ENCODE data around the gene CBR3.
A peak's percentile ranks its signal among the peaks of the same experiment; 100 is the strongest.
"Not testable (repeated sequence)": the region's sequence is repeated elsewhere in the genome, so short reads cannot be mapped to it uniquely, and the experiment has no call there.

The CBR3 gene

DNA sequence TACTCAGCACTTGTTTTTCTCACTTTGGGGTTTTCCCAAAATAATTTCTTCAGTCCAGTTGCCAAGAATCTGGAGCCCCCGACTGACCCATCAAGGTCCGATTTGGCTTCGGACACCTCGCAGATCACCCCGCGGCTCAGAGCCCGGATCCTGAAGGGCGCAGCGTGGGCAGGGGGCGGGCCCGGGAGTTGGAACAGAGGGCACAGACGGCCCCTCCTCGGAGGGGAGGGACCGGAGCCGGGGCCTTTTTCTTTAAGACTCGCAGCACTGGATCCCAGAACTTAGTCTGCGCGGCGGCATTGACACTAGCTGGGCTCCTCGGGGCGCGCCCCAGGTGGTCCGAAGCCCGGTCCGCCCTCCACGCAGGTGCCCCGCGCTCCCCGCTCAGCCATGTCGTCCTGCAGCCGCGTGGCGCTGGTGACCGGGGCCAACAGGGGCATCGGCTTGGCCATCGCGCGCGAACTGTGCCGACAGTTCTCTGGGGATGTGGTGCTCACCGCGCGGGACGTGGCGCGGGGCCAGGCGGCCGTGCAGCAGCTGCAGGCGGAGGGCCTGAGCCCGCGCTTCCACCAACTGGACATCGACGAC is at the start of gene CBR3:
CBR3 (plus strand) TSS at position 277 of the 588 bp plus-strand sequence; CDS start at position 391, 114 bp downstream.
- Mint-ChIP-seq H3K9me3 (no peaks in the 10 kb centered on the region), H3K4me3 (peak within 1 kb of the TSS; percentile 84), H3K27ac (peak within 1 kb of the TSS; percentile 72), H3K4me1 (peaks cover 29% of the 10 kb centered on the region), H3K36me3 (ENCODE audit: low read depth) (no peaks in the 10 kb centered on the region), H3K27me3 (no peaks in the 10 kb centered on the region)
- DNase-seq: peak; percentile 69
- peak; percentile 58 for ATAC-seq

DNA sequence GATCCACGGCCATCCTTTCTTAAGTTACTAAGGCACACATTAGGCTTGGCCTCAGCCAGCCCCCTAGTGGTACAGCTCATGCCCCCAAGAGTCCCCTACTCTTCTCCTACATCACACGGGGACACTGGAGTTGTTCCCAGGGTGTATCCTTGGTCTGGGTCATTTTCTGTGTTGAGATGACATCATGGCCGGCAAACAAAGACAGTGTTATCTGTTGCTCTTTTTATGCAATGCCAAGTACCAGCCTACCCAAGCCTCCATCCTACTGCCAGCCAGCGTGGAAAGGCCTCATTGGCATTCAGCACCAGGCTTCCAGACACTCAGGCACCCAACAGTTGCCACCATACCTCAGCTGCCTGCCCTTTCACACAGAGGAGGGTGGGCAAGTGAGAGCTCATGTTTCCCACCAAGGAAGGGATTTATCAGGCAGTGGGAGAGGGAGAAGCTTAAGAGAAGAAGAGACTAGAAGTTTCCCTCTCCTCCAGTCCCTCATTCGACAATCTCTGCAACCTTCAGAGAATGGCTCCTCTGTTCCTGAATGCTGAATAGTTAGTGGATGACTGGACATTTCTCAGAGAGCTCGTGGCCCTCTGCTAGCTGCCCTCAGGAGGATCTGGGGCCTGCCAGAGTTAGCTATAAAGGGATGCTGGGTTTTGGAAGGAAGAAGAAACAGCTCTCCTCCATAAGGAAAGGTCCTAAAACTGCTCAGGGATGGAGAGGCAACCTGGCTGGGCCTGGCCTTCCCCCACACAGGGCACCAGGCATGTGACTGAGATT is 47.3 kb upstream of the CBR3 start:
- no peaks in the 10 kb centered on the region for H3K27me3 Mint-ChIP-seq
- H3K9me3 Mint-ChIP-seq: no peaks in the 10 kb centered on the region
- no peak overlapping the region for H3K27ac Mint-ChIP-seq
- ATAC-seq (peak; percentile 49), DNase-seq (no peak)
- no peak overlapping the region for H3K4me3 Mint-ChIP-seq
- no peaks in the 10 kb centered on the region for H3K4me1 Mint-ChIP-seq
- no peaks in the 10 kb centered on the region for H3K36me3 Mint-ChIP-seq (ENCODE audit: low read depth)

DNA sequence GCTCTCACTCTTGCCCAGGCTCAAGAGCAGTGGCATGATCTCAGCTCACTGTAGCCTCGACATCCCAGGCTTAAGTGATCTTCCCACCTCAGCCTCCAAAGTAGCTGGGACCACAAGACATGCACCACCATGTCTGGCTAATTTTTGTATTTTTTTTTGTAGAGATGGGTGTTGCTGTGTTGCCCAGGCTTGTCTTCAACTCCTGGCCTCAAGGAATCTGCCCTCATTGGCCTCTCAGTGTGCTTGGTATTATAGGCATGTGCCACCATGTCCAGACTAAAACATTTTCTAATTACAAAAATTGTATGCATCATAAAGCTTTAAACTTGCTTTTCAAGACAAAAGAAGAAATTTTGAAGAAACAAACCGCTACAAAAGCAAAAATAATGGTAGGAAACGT is 44.9 kb upstream of the CBR3 start:
- no peak for DNase-seq
- H3K4me3 Mint-ChIP-seq: no peak overlapping the region
- no peaks in the 10 kb centered on the region for H3K4me1 Mint-ChIP-seq
- H3K9me3 Mint-ChIP-seq: peaks cover 8% of the 10 kb centered on the region
- peaks cover 6% of the 10 kb centered on the region for H3K36me3 Mint-ChIP-seq (ENCODE audit: low read depth)
- H3K27ac Mint-ChIP-seq: no peak overlapping the region
- H3K27me3 Mint-ChIP-seq: peaks cover 5% of the 10 kb centered on the region
- ATAC-seq: no peak

DNA sequence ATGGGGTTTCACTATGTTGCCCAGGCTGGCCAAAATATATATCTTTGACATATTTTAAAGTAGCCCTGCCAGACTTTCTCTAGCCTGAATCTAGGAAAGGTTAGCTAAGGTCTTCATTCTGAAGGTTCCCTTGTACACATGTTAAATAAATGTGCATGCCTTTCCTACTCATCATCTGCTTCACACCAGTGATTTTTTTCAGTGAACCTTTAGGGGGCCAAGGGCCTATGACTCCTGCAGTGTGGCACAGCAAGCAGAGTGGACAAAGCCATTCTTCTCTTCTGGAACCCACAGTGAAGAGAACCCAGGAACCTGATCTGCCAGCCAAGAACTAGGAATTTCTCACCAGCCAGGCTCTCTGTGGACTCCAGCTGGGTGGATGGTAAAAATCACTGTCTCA is 42.2 kb upstream of the CBR3 start:
- Mint-ChIP-seq H3K27me3 (peaks cover 5% of the 10 kb centered on the region), H3K9me3 (peaks cover 12% of the 10 kb centered on the region), H3K36me3 (ENCODE audit: low read depth) (peaks cover 6% of the 10 kb centered on the region), H3K27ac (no peak overlapping the region), H3K4me3 (no peak overlapping the region), H3K4me1 (peaks cover 7% of the 10 kb centered on the region)
- ATAC-seq (no peak), DNase-seq (no peak)

DNA sequence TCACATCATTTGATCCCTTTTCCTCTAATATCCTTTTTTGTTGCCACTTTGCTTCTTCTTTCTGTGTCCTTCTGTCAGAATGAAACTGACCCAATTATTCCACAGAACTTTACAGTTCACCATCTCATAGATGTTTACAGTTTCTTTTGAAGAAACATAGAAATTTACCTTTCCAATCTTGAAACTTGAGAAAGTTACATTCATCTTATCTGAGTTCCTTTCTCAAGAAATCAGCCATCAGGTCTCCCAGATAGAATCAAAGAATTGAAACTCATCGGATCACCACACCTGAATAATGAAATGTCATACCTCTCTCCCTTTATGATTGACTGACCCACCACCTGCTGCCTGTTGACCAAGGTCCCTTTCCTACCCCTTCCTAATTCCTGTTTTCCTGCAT is 41.4 kb upstream of the CBR3 start:
- H3K9me3 Mint-ChIP-seq: peaks cover 12% of the 10 kb centered on the region
- H3K27ac Mint-ChIP-seq: no peak overlapping the region

DNA sequence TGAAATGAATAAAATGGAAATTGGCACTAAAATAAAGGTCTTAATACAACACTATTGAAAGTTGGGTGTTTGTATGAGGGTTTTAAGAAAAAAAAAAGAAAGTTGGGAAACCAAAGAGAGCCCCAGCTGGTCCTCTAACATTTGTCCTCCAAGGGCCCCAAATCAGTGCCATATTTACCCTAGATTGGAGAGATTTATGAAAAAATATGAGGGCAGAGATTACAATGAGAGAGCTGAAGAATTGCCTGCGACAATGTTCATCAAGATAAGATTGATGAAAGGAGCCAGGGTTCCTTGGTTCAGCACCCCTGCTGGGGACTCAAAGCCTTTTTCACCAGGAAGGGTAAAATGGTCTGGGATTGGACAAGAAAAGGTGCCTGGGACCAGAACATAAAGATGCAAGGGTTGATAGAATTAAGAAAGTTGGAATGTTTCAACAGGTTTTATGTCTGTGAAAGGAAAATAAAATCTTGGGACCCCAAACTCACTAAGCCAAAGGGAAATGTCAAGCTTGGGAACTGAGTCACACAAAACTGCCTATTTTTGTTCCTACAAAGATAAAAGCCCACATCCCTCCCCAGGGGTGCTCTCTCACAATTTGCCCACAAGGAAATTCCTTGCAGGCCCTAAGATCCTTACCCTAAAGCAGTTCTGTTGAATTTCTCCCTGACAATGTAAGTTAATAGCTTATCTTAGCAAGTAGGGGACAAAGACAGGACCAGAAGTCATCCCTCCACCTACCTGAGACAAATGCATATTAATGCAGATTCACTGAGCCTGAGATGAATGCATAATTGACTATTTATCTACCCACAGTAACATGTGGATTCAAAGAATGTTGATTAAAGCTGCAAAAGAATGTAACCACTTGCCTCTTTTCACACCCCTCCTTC is 38.2 kb upstream of the CBR3 start:
- no peak overlapping the region for H3K4me3 Mint-ChIP-seq
- DNase-seq (no peak), ATAC-seq (no peak)
- H3K9me3 Mint-ChIP-seq: peaks cover 12% of the 10 kb centered on the region
- peaks cover 15% of the 10 kb centered on the region for H3K4me1 Mint-ChIP-seq
- no peak overlapping the region for H3K27ac Mint-ChIP-seq
- H3K27me3 Mint-ChIP-seq: peaks cover 5% of the 10 kb centered on the region
- peaks cover 6% of the 10 kb centered on the region for H3K36me3 Mint-ChIP-seq (ENCODE audit: low read depth)

More for the DNA sequence above, 41.4 kb upstream of the CBR3 start:
- Mint-ChIP-seq H3K36me3 (ENCODE audit: low read depth) (peaks cover 6% of the 10 kb centered on the region), H3K4me1 (peaks cover 15% of the 10 kb centered on the region), H3K27me3 (peaks cover 5% of the 10 kb centered on the region), H3K4me3 (no peak overlapping the region)
- DNase-seq (no peak), ATAC-seq (no peak)

DNA sequence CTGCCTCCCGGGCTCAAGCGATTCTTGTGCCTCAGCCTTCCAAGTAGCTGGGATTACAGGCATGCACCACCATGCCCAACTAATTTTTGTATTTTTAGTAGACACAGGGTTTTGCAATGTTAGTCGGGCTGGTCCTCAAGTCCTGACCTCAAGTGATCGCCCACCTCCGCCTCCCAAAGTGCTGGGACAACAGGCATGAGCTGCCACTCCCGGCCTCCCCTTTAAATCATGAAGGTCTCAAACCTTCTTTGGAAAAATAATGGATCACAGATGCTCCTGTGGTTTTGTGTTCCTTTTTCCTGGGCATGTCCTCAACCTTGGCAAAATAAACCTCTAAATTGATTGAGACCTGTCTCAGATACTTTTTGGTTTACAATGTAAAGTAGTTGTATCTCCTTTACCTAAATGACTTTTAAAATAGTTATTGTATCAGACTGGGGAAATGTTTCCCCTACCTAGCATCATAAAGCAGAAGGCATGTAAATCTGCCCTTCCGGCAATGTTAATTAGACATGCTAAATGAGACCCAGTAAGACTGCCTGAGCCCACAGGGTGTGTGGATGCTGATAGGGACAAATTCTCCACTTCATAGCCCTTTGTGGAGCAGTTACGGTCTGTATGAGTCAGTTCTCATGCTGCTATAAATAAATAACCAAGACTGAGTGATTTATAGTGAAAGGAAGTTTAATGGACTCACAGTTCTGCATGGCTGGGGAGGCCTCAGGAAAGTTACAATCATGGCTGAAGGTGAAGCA is 37.3 kb upstream of the CBR3 start:
- Mint-ChIP-seq H3K9me3 (peaks cover 12% of the 10 kb centered on the region), H3K4me3 (no peak overlapping the region), H3K27me3 (peaks cover 5% of the 10 kb centered on the region), H3K36me3 (ENCODE audit: low read depth) (peaks cover 6% of the 10 kb centered on the region), H3K27ac (no peak overlapping the region), H3K4me1 (peaks cover 15% of the 10 kb centered on the region)
- ATAC-seq: peak; percentile 81
- no peak for DNase-seq

DNA sequence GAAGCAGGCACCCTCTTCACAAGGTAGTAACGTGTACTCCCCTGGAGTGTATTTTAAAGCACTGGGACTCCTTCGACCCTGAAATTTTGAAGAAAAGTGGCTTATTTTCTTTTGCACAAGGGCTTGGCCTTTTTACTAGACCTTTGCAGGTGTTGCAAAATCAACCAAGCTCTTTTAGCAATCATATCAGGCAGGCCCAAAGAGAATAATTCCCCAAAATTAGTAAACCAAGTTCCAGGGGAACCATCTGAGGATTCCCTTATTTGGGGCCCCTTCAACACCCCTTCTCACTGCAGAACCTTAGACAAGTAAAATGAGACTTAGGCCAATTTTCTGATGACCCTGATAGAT is 36.7 kb upstream of the CBR3 start:
- H3K36me3 Mint-ChIP-seq (ENCODE audit: low read depth): peaks cover 6% of the 10 kb centered on the region
- peaks cover 15% of the 10 kb centered on the region for H3K4me1 Mint-ChIP-seq
- peaks cover 2% of the 10 kb centered on the region for H3K27me3 Mint-ChIP-seq
- DNase-seq (no peak), ATAC-seq (no peak)
- H3K4me3 Mint-ChIP-seq: no peak overlapping the region
- peaks cover 12% of the 10 kb centered on the region for H3K9me3 Mint-ChIP-seq
- no peak overlapping the region for H3K27ac Mint-ChIP-seq

DNA sequence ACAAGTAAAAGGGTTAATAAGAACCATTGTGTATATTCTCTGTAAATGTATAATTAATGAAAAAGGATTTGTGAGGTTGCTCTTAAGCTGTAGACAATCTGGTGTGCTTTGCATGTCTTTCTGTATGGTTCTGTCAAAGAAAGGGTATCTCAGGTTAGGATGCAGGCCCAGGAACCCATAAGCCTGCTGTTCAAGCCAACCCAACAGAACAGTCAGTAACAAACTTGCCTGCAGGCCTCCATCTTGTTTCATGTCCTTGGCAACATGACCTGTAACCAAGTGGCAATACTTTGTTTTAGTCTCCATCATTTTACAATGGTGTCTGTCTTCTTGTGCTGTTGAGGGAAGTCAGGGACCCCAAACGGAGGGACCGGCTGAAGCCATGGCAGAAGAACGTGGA is 35.9 kb upstream of the CBR3 start:
- no peaks in the 10 kb centered on the region for H3K36me3 Mint-ChIP-seq (ENCODE audit: low read depth)
- H3K9me3 Mint-ChIP-seq: peaks cover 4% of the 10 kb centered on the region
- no peaks in the 10 kb centered on the region for H3K27me3 Mint-ChIP-seq
- no peak overlapping the region for H3K4me3 Mint-ChIP-seq
- ATAC-seq (no peak), DNase-seq (no peak)
- H3K27ac Mint-ChIP-seq: no peak overlapping the region
- peaks cover 16% of the 10 kb centered on the region for H3K4me1 Mint-ChIP-seq

DNA sequence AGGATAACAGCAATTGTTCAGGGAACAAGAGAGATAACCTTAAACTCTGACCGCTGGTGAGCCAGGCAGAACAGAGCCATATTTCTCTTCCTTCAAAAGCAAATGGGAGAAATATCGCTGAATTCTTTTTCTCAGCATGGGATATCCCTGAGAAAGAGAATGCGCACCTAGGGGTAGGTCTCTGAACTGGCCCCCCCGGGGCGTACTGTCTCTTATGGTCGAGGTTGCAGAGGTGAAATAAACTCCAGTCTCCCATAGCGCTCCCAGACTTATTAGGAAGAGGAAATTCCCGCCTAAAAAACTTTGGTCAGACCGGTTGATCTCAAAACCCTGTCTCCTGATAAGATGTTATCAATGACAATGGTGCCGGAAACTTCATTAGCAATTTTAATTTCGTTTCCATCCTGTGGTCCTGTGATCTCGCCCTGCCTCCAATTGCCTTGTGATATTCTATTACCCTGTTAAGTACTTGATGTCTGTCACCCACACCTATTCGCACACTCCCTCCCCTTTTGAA is 35.1 kb upstream of the CBR3 start:
- H3K4me3 Mint-ChIP-seq: not testable (repeated sequence)

DNA sequence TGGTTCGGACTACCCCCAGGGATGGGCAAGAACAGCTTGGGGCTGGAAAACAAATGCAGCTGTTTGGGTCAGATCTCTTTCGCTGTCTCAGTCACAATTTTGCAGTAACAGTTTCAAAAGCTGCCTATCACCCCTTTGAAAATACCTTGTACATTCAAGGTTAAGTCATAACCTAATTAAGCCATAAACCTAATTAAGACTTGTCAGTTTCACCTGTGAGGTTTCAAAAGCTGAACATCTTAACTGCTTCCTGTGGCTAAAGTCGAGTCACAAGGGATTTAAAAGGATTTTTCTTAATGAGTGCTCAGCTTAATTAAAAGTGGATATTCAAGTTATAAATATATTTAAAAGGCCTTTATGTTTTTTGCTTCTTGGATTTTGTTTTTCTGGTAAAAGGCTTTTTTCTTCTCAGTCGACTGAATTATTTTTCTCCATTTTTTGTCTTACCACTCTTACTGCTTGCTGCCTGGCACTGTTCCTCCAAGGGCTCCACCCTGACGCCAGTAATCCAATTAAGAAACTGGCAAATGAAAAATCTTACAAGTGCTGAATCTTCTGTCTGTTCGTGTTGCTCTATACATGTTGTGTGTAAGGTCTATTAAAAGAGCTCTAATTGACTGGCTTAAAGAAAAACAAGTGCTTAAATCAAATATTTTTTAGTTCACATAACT is 33.8 kb upstream of the CBR3 start:
- H3K36me3 Mint-ChIP-seq (ENCODE audit: low read depth): no peaks in the 10 kb centered on the region
- H3K9me3 Mint-ChIP-seq: no peaks in the 10 kb centered on the region
- H3K27me3 Mint-ChIP-seq: peaks cover 17% of the 10 kb centered on the region
- ATAC-seq (no peak), DNase-seq (no peak)
- H3K27ac Mint-ChIP-seq: no peak overlapping the region
- H3K4me3 Mint-ChIP-seq: no peak overlapping the region
- peaks cover 27% of the 10 kb centered on the region for H3K4me1 Mint-ChIP-seq

More for the DNA sequence above, 35.1 kb upstream of the CBR3 start:
- ATAC-seq; DNase-seq; H3K36me3 Mint-ChIP-seq (ENCODE audit: low read depth); H3K9me3 Mint-ChIP-seq; H3K27me3 Mint-ChIP-seq; H3K27ac Mint-ChIP-seq: not testable (repeated sequence)
- peaks cover 24% of the 10 kb centered on the region for H3K4me1 Mint-ChIP-seq

DNA sequence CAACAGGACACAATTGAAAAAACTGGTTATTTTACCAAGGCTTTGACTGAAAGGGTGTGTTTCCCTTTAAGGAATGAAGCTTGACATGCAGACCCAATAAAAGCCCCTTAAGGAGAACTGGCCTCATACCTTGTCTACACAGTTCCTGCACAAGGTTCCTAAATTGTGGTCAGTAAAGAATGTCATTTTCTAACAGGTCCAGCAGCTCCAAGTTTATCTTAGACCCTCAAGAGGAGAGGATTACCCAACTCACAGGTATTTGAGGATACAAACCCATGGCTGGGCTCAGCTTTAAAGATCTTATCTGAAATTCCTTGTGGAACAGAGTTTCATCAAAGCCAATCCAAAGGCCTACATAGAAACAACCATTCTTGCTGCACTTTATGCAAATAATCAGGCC is 31.4 kb upstream of the CBR3 start:
- Mint-ChIP-seq H3K27me3 (peaks cover 24% of the 10 kb centered on the region), H3K4me1 (peaks cover 13% of the 10 kb centered on the region), H3K9me3 (no peaks in the 10 kb centered on the region), H3K4me3 (no peak overlapping the region), H3K36me3 (ENCODE audit: low read depth) (no peaks in the 10 kb centered on the region), H3K27ac (no peak overlapping the region)
- DNase-seq (no peak), ATAC-seq (no peak)

DNA sequence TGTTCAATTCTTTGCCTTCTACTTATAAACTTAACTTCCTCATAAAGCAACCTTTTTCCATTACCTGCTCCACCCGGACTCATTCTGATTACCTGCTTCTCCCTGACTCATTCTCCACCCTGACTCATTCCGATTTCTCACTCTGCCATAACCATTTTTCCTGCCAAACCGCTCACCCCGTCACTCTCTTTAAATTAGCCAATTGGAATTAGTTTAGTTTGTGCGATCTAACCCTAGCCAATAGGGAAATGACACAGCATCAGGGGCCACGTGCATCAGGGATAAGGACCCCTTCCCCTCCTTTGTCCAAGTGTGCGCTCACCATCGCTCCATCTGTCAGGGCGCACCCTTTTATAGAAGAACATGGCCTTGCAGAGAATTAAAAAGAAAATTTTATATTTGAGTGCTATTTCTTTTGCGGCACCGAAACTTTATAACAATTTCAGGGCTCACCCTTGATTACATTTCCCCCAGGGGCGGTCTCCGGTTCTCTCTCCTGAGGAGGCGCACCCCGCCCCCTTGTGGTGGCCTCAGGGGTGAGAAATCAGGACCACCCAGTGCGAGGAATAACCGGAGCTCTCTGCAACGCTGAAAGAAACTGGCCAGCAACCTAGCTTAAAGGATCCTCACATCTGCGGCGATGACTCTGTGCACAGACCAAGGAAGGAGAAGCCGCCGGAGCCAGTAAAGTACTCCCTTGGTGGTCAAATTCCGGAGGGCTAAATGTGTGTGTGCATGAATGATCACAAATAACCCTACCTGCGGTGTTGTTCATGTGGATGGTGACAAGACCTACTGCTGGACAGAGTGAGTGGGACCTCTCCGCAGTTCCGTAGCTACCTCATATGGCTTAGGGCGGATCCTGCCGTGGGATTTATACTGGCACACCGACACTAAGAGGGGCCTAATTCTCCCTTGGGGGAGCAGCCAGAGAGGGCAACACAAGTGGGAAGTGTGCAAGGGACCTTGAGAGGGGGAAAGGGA is 30.3 kb upstream of the CBR3 start:
- Mint-ChIP-seq H3K36me3 (ENCODE audit: low read depth) (no peaks in the 10 kb centered on the region), H3K27ac (peak overlapping the region; percentile 36), H3K4me1 (peaks cover 12% of the 10 kb centered on the region), H3K4me3 (peak overlapping the region; percentile 67), H3K27me3 (peaks cover 24% of the 10 kb centered on the region), H3K9me3 (no peaks in the 10 kb centered on the region)
- DNase-seq (peak; percentile 70), ATAC-seq (peak; percentile 84)
